Measurements from ENCODE around the gene RASSF4.
"Not testable (repeated sequence)": the region's sequence is repeated elsewhere in the genome, so short reads cannot be mapped to it uniquely, and the experiment has no call there.

RASSF4 gene

DNA sequence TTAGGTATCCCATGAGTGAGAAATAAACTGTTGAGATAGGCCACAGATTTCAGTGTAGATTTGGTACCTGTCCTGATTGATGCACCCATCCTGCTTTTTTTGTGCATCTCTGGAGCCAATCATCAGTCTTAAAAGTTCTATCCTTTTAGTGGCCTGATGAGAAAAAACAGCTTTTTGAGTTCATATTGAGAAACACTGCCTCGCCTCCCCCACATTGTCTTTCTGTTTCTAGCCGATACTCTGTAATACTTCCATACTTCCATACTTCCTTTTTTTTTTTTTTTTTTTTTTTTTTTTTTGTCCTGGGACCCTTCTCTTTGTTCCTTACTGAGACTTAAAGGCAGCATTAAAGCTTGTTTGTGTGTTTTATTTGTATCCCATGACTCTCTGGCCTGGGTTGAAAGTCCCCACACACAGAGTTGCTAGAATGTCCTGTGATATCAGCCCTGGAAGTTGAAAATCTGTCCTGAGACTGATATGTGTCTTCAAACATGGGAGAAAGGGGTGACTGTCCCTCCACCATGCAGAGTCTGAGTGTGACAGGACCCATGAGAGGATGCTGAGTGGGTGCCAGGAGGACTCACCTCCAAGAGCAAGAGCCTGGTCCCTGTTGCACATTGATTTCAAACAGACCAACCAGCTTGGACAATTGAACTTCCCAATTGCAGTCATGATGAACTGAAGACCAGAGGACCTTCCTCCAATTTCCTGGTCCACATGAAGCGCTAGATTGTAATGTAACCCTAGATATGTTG lies 46.9 kb downstream of the RASSF4 start:
- TF ChIP-seq, protein P1, sequence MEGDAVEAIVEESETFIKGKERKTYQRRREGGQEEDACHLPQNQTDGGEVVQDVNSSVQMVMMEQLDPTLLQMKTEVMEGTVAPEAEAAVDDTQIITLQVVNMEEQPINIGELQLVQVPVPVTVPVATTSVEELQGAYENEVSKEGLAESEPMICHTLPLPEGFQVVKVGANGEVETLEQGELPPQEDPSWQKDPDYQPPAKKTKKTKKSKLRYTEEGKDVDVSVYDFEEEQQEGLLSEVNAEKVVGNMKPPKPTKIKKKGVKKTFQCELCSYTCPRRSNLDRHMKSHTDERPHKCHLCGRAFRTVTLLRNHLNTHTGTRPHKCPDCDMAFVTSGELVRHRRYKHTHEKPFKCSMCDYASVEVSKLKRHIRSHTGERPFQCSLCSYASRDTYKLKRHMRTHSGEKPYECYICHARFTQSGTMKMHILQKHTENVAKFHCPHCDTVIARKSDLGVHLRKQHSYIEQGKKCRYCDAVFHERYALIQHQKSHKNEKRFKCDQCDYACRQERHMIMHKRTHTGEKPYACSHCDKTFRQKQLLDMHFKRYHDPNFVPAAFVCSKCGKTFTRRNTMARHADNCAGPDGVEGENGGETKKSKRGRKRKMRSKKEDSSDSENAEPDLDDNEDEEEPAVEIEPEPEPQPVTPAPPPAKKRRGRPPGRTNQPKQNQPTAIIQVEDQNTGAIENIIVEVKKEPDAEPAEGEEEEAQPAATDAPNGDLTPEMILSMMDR (IDR thresholded peaks at IDR 0.05; ENCODE audit: low read depth, low read length), result no peak
- DNase-seq (ENCODE audit: extremely low read depth, low read depth), result no peak

DNA sequence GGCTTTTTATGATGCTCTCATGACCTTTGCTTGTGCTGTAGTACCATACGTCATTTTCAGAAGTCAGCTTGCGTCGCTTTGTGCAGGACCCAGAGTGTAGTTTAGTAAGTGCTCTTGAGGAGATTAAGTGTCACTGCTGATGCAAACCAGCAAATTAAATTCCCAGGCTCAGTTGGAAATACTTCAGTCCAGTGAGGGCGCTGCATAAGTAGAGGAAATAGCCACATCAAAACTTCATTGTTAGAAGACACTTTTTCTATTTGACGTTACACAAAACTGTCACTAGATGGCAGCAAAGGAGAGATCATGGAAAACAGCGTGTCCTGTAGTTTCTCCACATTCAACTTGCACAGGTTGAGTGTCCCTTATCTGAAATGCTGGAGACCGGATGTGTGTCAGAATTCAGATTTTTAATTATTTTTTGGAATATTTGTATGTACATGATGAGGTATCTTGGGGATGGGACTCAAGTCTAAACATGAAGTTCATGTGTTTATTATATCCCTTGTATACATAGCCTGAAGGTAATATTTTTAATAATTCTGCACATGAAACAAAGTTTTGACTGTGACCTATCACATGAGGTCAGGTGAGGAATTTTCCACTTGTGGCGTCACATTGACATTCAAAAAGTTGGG lies 49.0 kb downstream of the RASSF4 start:
- peak; percentile 68 for DNase-seq (ENCODE audit: extremely low read depth, low read depth)
- TF ChIP-seq, protein P1 (IDR thresholded peaks at IDR 0.05; ENCODE audit: low read depth, low read length), result peak; percentile 67

DNA sequence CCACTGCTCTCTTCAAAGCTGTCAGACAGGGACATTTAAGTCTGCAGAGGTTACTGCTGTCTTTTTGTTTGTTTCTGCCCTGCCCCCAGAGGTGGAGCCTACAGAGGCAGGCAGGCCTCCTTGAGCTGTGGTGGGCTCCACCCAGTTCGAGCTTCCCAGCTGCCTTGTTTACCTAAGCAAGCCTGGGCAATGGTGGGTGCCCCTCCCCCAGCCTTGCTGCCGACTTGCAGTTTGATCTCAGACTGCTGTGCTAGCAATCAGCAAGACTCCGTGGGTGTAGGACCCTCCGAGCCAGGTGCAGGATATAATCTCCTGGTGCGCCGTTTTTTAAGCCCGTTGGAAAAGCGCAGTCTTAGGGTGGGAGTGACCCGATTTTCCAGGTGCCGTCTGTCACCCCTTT lies 55.0 kb downstream of the RASSF4 start:
- not testable (repeated sequence) for DNase-seq (ENCODE audit: extremely low read depth, low read depth)

- DNase-seq (ENCODE audit: extremely low read depth, low read depth), result no peak
- TF ChIP-seq, protein P1 (IDR thresholded peaks at IDR 0.05; ENCODE audit: low read depth, low read length), result no peak
Observed at GRCh38 chr10:45015590-45015989, 56.0 kb downstream of the RASSF4 start.

- no peak for DNase-seq (ENCODE audit: extremely low read depth, low read depth)
- TF ChIP-seq, protein P1 (IDR thresholded peaks at IDR 0.05; ENCODE audit: low read depth, low read length), result no peak
Observed at GRCh38 chr10:45023426-45023825, 63.8 kb downstream of the RASSF4 start.

GRCh38 chr10:45034301-45034700 lies 74.7 kb downstream of the RASSF4 start:
- TF ChIP-seq, protein P1 (IDR thresholded peaks at IDR 0.05; ENCODE audit: low read depth, low read length), result no peak
- no peak for DNase-seq (ENCODE audit: extremely low read depth, low read depth)

GRCh38 chr10:45035673-45036072 lies 76.1 kb downstream of the RASSF4 start:
- DNase-seq (ENCODE audit: extremely low read depth, low read depth), result no peak
- TF ChIP-seq, protein P1 (IDR thresholded peaks at IDR 0.05; ENCODE audit: low read depth, low read length), result no peak
